ENCODE results near the gene PHF2. TPM values are rescaled to one million over a fixed set of nuclear protein-coding genes. Genes with fewer than 3 reads are reported as not detected.

PHF2 gene
- polyA plus RNA-seq, 2 donors, result 11.7 to 17.9 TPM

DNA sequence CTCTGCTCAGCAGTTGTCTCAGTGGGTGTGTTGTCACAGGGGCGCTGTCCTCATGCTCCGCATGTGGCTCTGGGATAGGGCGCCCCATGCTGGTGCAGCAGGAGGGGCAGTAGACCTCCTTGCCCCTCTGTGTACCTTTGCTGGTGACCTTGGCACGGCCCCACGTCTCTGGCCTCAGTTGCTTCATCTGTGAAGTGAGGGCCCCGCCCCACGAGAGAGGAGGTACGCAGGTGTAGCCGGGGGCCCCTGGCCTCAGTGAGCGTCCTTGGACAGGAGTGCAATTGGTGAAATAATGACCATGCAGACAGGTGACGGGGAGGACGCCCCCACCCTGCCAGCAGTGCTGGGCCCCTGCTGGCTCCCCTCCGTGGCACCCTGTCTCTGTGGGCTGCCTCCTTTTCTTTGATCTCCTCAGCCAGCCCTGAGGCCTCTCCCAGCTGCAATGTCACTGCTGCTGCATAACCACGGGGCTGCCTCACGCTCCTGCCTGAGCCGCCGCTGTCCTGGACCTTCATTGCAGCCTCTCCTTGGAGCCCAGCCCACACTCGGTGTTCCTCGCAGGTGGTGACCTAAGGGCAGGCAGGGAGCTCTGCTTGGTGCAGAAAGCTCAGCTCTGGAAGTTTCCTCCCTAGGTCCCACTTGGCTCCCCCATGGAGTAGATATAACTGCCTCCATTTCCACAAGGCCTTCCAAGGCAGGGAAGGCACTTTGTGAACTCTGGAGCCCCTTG lies 57.3 kb downstream of the PHF2 start:
- 84 to 88% methylated on average over 19 of the region's 19 CpGs for WGBS, 2 donors
- H3K36me3 ChIP-seq (ENCODE audit: control insufficient read depth in 2 of 2, insufficient read depth in 2 of 2, low read length in 1 of 2), result peaks cover 9 to 47% of the 10 kb centered on the region in 2 donors

DNA sequence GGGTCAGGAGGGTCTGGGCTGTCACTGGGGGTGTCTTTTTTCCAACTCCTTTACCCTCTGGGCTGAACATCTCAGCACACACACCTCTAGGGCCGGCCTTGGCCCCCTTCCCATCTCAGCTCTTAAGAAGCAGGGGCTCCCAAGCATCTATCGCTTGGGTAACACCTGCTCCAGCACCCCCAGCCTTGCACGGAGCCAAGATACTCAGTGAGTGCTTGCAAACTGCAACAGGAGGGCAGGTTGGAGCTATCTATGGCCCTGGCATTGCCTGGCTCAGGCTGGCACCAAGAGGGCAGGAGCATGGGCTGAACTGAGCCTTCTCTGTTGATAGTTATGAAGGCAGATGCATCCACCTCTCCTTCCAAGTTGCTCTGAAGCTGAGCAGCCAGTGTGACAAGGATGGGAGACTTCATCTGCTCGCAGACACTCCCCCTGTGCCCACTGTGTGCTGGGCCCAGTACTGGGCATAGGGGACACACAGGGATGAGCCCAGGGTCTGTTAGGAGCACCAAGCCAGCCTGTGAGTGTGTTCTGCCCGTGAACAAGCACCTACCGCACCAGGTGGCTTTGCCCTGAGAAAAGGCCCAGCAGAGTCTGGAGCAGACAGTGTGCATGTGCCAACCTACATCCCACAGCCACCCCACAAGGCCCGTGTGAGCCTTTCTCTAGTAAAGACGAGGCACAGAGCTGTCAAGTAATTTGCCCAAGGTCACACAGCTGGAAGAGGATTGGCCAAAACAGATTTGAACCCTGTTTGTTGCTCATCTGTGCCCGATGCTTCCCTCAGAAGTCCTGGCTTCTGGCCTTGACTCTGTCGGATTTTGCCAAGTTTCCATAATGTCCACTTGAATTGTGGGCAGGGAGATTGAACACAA lies 58.2 kb downstream of the PHF2 start:
- 87 to 89% methylated on average over 10 of the region's 10 CpGs for WGBS, 2 donors
- peaks cover 9 to 48% of the 10 kb centered on the region in 2 donors for H3K36me3 ChIP-seq (ENCODE audit: control insufficient read depth in 2 of 2, insufficient read depth in 2 of 2, low read length in 1 of 2)
- no peaks in the 10 kb centered on the region for H3K27me3 ChIP-seq (ENCODE audit: control insufficient read depth in 1 of 2, insufficient read depth in 2 of 2, low read length in 2 of 2)
- no peak overlapping the region for H3K4me3 ChIP-seq (ENCODE audit: low read depth in 1 of 2, low read length in 2 of 2)
- H3K27ac ChIP-seq (ENCODE audit: low read depth in 2 of 2, low read length in 1 of 2), result no peak overlapping the region
- peaks cover 0 to 6% of the 10 kb centered on the region in 2 donors for H3K9me3 ChIP-seq (ENCODE audit: control insufficient read depth in 2 of 2, insufficient read depth in 1 of 2, low read depth in 1 of 2, low read length in 1 of 2)
- no peaks in the 10 kb centered on the region for H3K4me1 ChIP-seq (ENCODE audit: control insufficient read depth in 2 of 2, insufficient read depth in 2 of 2, low read length in 1 of 2)

More for the DNA sequence above, 57.3 kb downstream of the PHF2 start:
- no peaks in the 10 kb centered on the region for H3K27me3 ChIP-seq (ENCODE audit: control insufficient read depth in 1 of 2, insufficient read depth in 2 of 2, low read length in 2 of 2)
- H3K4me3 ChIP-seq (ENCODE audit: low read depth in 1 of 2, low read length in 2 of 2), result no peak overlapping the region
- H3K4me1 ChIP-seq (ENCODE audit: control insufficient read depth in 2 of 2, insufficient read depth in 2 of 2, low read length in 1 of 2), result no peaks in the 10 kb centered on the region
- no peak overlapping the region for H3K27ac ChIP-seq (ENCODE audit: low read depth in 2 of 2, low read length in 1 of 2)
- H3K9me3 ChIP-seq (ENCODE audit: control insufficient read depth in 2 of 2, insufficient read depth in 1 of 2, low read depth in 1 of 2, low read length in 1 of 2), result peaks cover 0 to 6% of the 10 kb centered on the region in 2 donors

DNA sequence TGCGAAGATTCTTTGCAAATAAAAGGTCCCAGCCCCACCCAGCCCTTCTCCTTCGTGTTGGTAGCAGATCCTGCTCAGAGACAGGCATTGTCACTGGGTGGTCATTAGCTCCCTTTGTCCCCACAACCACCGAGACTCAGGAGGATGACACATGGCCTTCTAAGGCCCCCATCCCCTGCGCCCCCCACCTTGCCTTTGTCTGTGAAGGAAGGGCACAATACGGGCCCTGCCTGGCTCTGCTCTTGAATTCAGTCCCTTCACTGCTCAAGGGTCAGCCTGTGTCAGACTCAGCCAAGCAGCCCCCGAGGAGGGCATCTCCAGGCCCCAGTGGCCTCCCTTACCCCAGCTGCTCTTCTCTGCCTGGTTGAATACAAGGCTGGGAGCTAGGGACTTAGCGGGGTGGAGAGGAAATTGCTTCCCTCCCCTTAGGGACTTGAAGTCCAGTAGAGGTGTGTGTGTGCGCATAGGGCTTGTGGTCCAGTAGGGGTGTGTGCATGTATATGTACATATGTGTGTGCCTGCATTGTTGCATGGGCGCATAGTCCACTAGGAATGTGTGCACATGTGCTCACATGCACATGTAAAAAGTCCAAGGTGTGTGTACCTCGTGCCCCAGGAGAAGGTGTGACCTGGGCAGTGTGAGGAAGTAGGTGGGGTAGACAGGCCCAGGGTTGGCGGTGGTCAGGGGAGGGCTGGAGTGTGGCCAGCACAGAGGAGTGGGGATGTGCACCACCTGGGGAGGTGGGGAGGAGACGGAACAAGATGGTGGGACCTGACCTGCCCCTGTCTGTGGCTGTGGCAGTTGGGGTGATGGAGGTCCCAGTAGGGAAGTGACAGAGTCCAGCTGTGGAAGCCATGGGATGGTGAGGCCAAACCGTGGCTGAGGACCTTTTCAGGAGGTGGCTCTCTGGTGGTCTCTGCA lies 59.1 kb downstream of the PHF2 start:
- 89 to 93% methylated on average over 13 of the region's 13 CpGs for WGBS, 2 donors
- Histone ChIP-seq H3K4me1 (ENCODE audit: control insufficient read depth in 2 of 2, insufficient read depth in 2 of 2, low read length in 1 of 2) (no peaks in the 10 kb centered on the region), H3K27me3 (ENCODE audit: control insufficient read depth in 1 of 2, insufficient read depth in 2 of 2, low read length in 2 of 2) (no peaks in the 10 kb centered on the region), H3K4me3 (ENCODE audit: low read depth in 1 of 2, low read length in 2 of 2) (no peak overlapping the region), H3K9me3 (ENCODE audit: control insufficient read depth in 2 of 2, insufficient read depth in 1 of 2, low read depth in 1 of 2, low read length in 1 of 2) (peaks cover 0 to 6% of the 10 kb centered on the region in 2 donors), H3K27ac (ENCODE audit: low read depth in 2 of 2, low read length in 1 of 2) (no peak overlapping the region), H3K36me3 (ENCODE audit: control insufficient read depth in 2 of 2, insufficient read depth in 2 of 2, low read length in 1 of 2) (peaks cover 9 to 43% of the 10 kb centered on the region in 2 donors)

DNA sequence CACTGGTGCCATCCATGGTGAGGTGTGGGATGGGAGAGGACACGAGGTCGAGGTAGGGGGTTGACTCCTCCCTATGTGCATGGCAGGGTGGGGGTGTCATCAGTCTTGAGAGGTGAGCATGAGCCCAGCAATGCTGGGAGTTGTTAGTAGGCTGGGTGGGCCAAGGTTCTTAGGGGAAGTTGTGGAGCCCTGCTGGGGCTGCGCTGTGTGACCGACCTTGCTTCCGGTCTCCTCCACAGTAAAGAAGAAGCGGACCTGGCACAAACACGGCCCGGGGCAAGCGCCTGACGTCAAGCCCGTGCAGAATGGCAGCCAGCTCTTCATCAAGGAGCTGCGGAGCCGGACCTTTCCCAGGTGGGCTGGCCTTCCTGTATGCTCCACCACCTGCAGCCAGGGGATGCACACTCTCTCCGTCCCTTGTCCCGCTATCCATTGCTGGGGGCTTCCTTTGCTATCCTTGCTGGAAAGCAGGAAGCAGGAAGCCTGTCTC lies 59.8 kb downstream of the PHF2 start:
- H3K27me3 ChIP-seq (ENCODE audit: control insufficient read depth in 1 of 2, insufficient read depth in 2 of 2, low read length in 2 of 2), result no peaks in the 10 kb centered on the region
- peaks cover 0 to 6% of the 10 kb centered on the region in 2 donors for H3K9me3 ChIP-seq (ENCODE audit: control insufficient read depth in 2 of 2, insufficient read depth in 1 of 2, low read depth in 1 of 2, low read length in 1 of 2)
- no peak overlapping the region for H3K27ac ChIP-seq (ENCODE audit: low read depth in 2 of 2, low read length in 1 of 2)
- WGBS, 2 donors, result 97% methylated on average over 15 of the region's 15 CpGs
- H3K4me1 ChIP-seq (ENCODE audit: control insufficient read depth in 2 of 2, insufficient read depth in 2 of 2, low read length in 1 of 2), result no peaks in the 10 kb centered on the region
- peaks cover 5 to 39% of the 10 kb centered on the region in 2 donors for H3K36me3 ChIP-seq (ENCODE audit: control insufficient read depth in 2 of 2, insufficient read depth in 2 of 2, low read length in 1 of 2)
- no peak overlapping the region for H3K4me3 ChIP-seq (ENCODE audit: low read depth in 1 of 2, low read length in 2 of 2)

DNA sequence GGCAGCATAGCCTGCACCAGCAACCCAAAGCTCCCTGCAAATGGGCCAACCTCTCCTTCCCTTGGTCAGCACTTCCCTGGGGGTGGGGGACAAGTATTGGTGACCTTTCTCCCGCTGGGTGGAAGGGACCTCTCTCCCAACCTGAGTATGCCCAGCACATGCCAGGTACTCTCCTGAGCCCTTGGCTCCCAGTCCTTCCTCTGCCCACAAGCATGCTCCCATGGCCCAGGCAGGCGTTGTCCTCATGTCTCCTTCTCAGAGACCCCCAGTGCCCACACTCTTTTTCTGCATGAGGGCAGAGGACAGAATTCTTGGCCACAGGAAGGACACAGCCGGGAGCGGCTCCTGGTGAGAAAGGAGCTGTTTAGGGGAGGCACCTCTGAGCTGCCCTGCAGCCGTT lies 60.3 kb downstream of the PHF2 start:
- Histone ChIP-seq H3K27me3 (ENCODE audit: control insufficient read depth in 1 of 2, insufficient read depth in 2 of 2, low read length in 2 of 2) (no peaks in the 10 kb centered on the region), H3K4me3 (ENCODE audit: low read depth in 1 of 2, low read length in 2 of 2) (no peak overlapping the region), H3K4me1 (ENCODE audit: control insufficient read depth in 2 of 2, insufficient read depth in 2 of 2, low read length in 1 of 2) (no peaks in the 10 kb centered on the region), H3K36me3 (ENCODE audit: control insufficient read depth in 2 of 2, insufficient read depth in 2 of 2, low read length in 1 of 2) (peaks cover 5 to 39% of the 10 kb centered on the region in 2 donors), H3K9me3 (ENCODE audit: control insufficient read depth in 2 of 2, insufficient read depth in 1 of 2, low read depth in 1 of 2, low read length in 1 of 2) (peaks cover 0 to 6% of the 10 kb centered on the region in 2 donors), H3K27ac (ENCODE audit: low read depth in 2 of 2, low read length in 1 of 2) (no peak overlapping the region)
- 84 to 95% methylated on average over 5 of the region's 5 CpGs for WGBS, 2 donors

DNA sequence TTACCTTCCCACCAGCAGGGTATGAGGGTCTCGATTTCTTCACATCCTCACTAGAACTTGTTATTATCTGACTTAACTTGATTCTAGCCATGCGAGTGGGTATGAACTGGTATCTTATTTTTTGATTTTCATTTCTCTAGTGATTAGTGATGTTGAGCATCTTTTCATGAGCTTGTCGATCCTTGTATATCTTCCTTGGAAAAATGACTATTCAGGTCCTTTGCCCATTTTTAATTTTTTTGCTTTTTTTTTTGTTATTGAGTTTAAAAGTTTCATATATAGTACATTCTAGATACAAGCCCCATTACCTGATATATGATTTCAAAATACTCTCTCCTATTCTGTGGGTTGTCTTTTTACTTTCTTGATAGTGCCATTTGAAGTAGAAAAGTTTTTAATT lies 61.5 kb downstream of the PHF2 start:
- WGBS, 2 donors, result 81 to 96% methylated on average over 3 of the region's 3 CpGs
- H3K4me3 ChIP-seq (ENCODE audit: low read depth in 1 of 2, low read length in 2 of 2), result no peak overlapping the region
- H3K27ac ChIP-seq (ENCODE audit: low read depth in 2 of 2, low read length in 1 of 2), result no peak overlapping the region
- peaks cover 5 to 37% of the 10 kb centered on the region in 2 donors for H3K36me3 ChIP-seq (ENCODE audit: control insufficient read depth in 2 of 2, insufficient read depth in 2 of 2, low read length in 1 of 2)
- no peaks in the 10 kb centered on the region for H3K27me3 ChIP-seq (ENCODE audit: control insufficient read depth in 1 of 2, insufficient read depth in 2 of 2, low read length in 2 of 2)
- H3K9me3 ChIP-seq (ENCODE audit: control insufficient read depth in 2 of 2, insufficient read depth in 1 of 2, low read depth in 1 of 2, low read length in 1 of 2), result peaks cover 0 to 6% of the 10 kb centered on the region in 2 donors
- no peaks in the 10 kb centered on the region for H3K4me1 ChIP-seq (ENCODE audit: control insufficient read depth in 2 of 2, insufficient read depth in 2 of 2, low read length in 1 of 2)

DNA sequence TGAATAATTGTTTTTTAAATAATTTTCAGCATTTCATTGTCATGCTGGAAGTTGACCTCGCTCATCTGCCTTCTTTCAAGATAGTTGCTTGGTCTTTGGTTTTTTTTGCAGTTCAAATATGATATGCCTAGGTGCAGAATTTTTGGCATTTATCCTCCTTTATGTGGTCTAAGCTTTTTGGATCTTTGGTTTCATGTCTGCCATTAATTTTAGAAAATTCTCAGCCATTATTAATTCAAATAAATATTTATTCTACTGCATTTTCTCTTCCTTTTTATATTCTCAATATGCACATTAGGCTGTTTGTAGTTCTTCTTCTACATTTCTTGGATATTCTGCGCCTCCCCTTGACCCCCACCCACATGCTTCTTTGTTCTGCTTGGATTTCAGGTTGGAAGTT lies 63.6 kb downstream of the PHF2 start:
- H3K9me3 ChIP-seq (ENCODE audit: control insufficient read depth in 2 of 2, insufficient read depth in 1 of 2, low read depth in 1 of 2, low read length in 1 of 2), result peaks cover 0 to 6% of the 10 kb centered on the region in 2 donors
- H3K36me3 ChIP-seq (ENCODE audit: control insufficient read depth in 2 of 2, insufficient read depth in 2 of 2, low read length in 1 of 2), result peaks cover 5 to 29% of the 10 kb centered on the region in 2 donors
- H3K27me3 ChIP-seq (ENCODE audit: control insufficient read depth in 1 of 2, insufficient read depth in 2 of 2, low read length in 2 of 2), result no peaks in the 10 kb centered on the region
- H3K4me1 ChIP-seq (ENCODE audit: control insufficient read depth in 2 of 2, insufficient read depth in 2 of 2, low read length in 1 of 2), result peaks cover 0 to 2% of the 10 kb centered on the region in 2 donors
- no peak overlapping the region for H3K27ac ChIP-seq (ENCODE audit: low read depth in 2 of 2, low read length in 1 of 2)
- 96 to 98% methylated on average over 2 of the region's 2 CpGs for WGBS, 2 donors
- H3K4me3 ChIP-seq (ENCODE audit: low read depth in 1 of 2, low read length in 2 of 2), result no peak overlapping the region

DNA sequence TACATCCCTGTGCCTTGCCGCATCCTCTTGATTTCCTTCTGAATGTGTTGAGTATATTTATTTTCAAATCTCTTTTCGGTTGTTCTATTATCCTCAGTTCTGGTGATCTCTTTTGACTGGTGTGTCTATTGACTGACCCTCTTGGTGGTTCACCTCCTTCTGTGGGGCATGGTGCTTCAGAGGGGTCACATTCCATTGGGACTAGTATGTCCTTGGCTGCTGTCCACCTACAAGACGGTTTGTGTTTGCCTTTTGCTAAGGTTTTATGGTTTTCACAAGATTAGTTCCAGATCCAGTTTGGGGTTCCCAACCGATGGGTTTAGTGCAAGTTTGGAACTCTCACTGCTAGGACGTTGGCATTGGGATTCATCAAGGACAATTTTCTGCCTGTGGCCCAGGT lies 66.6 kb downstream of the PHF2 start:
- no peaks in the 10 kb centered on the region for H3K27me3 ChIP-seq (ENCODE audit: control insufficient read depth in 1 of 2, insufficient read depth in 2 of 2, low read length in 2 of 2)
- WGBS, 2 donors, result 86 to 88% methylated on average over 5 of the region's 5 CpGs
- peaks cover 0 to 2% of the 10 kb centered on the region in 2 donors for H3K4me1 ChIP-seq (ENCODE audit: control insufficient read depth in 2 of 2, insufficient read depth in 2 of 2, low read length in 1 of 2)
- H3K9me3 ChIP-seq (ENCODE audit: control insufficient read depth in 2 of 2, insufficient read depth in 1 of 2, low read depth in 1 of 2, low read length in 1 of 2), result no peaks in the 10 kb centered on the region
- peaks cover 4 to 33% of the 10 kb centered on the region in 2 donors for H3K36me3 ChIP-seq (ENCODE audit: control insufficient read depth in 2 of 2, insufficient read depth in 2 of 2, low read length in 1 of 2)
- H3K27ac ChIP-seq (ENCODE audit: low read depth in 2 of 2, low read length in 1 of 2), result no peak overlapping the region
- H3K4me3 ChIP-seq (ENCODE audit: low read depth in 1 of 2, low read length in 2 of 2), result no peak overlapping the region
